Measurements from ENCODE around the gene PPP1R37.

DNA sequence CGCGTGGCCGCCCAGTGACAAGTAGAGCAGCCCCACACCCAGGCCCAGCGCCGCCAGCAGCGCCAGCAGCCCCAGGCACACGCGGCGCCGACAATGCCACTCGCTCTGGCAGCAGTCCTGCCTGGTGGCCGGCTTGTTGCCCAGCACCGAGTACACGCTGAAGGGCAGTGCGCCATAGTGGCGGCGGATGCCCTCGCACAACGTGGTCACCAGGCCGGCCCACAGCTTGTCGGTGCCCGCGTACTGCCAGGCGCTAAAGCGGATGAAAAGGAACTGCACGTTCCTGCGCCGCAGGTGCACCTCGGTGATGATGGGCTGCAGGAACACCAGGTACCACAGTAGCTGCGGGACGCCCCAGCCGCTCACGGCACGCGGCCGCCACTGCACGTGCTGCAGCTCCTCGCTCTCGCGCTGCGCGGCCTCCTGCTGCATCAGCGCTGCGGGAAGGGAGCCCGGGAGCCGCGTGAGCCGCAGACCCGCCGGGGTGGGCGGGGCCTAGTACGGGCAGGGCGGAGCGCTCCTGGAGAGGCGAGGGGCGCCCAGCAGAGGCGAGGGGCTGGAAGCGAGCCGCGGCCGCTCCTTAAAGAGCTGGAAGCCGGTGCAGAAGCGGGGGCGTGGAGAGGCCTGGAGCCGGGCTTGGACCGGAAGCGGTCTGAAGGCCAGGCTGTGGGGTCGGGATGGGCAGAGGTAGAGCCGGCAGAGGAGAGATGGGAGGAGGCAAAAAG is 60.5 kb downstream of the PPP1R37 start:
- TF ChIP-seq, protein P1, sequence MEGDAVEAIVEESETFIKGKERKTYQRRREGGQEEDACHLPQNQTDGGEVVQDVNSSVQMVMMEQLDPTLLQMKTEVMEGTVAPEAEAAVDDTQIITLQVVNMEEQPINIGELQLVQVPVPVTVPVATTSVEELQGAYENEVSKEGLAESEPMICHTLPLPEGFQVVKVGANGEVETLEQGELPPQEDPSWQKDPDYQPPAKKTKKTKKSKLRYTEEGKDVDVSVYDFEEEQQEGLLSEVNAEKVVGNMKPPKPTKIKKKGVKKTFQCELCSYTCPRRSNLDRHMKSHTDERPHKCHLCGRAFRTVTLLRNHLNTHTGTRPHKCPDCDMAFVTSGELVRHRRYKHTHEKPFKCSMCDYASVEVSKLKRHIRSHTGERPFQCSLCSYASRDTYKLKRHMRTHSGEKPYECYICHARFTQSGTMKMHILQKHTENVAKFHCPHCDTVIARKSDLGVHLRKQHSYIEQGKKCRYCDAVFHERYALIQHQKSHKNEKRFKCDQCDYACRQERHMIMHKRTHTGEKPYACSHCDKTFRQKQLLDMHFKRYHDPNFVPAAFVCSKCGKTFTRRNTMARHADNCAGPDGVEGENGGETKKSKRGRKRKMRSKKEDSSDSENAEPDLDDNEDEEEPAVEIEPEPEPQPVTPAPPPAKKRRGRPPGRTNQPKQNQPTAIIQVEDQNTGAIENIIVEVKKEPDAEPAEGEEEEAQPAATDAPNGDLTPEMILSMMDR (conservative IDR thresholded peaks at IDR 0.05; ENCODE audit: low read depth, low read length), result no peak
- TF ChIP-seq EZH2phosphoT487 (IDR thresholded peaks at IDR 0.05; ENCODE audit: borderline replicate concordance, low read length) (no peak), EZH2 (IDR thresholded peaks at IDR 0.05; ENCODE audit: low read length, unreplicated experiment) (no peak)

Measured in PC-3 (cell line).